Measurements from ENCODE around the gene PLCB1.
"Not testable (repeated sequence)": the region's sequence is repeated elsewhere in the genome, so short reads cannot be mapped to it uniquely, and the experiment has no call there.

PLCB1 gene

DNA sequence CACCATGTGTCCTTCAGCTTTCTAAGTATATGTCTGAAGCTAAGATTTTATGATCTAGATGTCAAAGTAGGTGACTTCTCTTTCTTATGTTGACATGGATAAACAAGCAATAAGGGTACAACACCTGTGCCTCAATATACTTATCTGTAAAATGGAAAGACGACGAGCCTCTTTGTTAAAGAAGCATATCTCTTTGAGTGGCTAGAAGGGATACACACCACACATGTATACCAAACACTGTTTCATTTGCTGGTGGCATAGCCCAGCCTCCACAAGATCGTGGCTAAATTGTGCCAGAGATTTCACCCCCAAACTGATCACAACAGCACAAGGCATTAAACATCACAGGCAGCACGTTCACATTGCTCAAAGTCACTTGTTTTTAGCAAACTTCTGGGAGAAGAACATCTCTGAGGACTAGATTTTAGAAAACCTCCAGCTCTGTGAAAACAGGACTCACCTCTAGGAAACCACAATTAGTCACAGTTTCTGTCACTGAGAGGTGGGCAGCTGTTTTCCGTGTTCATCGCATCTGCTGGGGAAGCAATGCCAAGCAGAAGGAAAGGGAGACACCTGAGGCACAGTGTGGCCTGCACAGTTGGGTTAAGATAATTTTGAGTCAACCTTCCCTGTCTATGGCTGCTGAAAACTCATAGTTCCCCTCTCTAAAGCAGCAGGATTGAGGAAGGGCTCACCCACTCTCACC lies 673.8 kb downstream of the PLCB1 start:
- no peak for DNase-seq

DNA sequence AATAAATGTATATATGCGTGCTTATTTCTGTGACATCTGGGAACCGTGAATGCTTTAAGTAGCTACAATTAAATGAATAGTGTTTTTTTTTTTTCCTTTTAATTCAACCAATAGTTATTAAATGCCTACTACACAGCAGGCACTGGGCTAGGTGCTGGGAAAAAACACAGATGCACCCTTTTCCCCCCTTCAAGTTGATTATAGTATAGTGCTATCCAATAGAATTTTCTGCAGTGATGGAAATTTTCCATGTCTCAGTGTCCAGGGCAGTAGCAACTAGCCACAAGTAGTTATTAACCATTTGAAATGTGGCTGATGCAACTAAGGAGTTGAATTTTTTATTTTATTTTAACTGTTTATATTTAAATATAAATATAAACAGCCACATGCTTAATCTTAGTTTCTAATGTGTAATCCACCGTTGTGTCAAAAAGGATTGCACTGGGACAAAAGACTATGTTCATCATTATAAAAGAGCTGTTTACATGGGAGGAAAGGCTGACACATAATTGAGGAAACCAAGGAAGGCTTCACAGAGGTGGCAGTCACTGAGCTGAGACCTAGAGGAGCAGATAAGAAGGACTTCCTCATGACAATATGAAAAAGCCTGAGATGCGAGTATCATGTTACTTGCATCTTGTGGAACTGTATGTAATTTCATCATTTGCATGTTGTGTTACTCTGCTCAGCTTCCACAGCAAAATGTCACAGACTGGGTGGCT lies 675.6 kb downstream of the PLCB1 start:
- no peak for DNase-seq

DNA sequence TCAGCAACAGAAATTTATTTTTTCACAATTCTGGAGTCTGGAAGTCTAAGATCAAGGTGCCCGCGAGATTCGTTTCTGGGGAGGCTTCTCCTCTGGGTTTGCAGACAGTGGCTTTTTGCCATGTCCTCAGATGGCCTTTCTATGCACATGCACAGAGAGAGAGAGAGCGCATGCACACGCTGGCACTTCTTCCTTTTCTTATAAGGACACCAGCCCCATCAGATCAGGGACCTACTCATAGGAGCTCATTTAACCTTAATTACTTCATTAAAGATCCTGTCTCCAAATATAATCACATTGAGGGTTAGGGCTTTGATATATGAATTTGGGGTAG lies 676.1 kb downstream of the PLCB1 start:
- DNase-seq = no peak

DNA sequence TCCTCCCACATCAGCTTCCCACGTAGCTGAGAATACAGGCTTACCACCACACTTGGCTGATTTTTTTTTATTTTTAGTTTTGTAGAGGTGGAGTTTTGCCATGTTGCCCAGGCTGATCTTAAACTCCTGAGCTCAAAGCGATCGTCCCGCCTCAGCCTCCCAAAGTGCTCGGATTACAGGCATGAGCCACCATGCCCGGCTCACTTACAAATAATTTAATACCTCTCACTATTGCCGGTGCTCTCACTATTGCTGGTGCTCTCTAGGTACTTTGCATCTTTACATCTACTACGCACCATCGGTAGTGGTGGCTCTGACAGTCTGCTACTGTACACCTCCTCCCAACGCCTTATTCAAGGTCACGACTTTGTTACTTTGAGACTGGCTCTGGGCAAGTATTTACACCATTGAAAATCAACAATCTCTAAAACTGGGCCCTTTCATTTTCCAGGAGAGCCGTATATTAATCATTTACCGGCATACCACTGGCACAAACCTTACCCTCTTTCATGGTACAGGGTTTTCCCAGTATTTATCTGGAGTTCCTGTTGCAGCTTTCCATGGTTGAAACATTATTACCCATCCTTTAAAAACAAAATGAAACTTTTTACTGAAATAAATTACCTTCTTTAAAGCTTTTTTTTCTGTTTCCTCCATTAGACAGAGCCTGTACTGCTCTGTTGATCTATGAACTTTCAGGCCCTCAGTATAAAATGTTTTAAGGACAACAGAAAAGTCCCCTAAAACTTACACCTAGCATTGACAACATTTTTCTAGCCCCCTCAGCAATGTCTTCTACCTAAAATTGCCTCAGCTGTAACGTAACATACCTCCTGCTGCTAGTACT lies 677.3 kb downstream of the PLCB1 start:
- DNase-seq = no peak

DNA sequence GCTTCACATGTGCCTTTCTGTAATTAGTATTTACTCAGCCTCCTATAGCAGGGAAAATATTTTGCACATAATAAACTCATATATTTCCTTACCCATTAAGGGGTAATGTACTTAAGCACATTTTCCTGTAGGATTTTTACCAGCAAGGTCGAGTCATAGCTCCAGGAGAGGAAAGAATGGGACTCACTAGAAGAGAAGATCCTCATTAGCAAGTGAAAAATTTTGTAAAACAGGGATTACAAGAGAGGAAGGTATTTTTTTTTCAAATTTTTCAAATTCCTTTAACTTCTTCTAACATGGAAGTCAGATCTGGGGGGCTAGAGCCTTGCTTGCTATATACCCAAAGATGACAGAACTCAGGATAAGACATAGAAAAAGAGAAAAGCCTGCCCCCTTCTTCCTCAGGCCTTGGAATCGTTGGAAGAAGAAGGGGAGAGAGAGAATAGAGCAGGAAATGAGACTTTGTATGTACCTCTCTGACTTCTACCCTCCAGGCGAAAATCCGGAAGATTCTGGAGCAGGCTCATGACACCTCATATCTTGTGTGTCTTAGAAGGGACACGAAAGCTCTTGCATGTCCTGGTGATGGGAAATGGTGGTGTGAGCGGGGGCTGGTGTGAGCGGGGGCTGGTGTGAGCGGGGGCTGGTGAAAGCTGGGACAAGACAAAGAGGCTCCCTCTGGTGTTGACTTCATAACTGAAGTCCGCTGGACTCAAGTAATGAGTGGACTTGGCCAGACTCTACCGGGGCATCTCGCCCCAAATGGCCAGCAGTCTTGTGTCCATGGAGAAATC lies 679.9 kb downstream of the PLCB1 start:
- DNase-seq = no peak

- no peak for DNase-seq
Observed at GRCh38 chr20:8812817-8813216, 680.8 kb downstream of the PLCB1 start.

GRCh38 chr20:8815208-8815607 lies 683.1 kb downstream of the PLCB1 start:
- no peak for DNase-seq

DNA sequence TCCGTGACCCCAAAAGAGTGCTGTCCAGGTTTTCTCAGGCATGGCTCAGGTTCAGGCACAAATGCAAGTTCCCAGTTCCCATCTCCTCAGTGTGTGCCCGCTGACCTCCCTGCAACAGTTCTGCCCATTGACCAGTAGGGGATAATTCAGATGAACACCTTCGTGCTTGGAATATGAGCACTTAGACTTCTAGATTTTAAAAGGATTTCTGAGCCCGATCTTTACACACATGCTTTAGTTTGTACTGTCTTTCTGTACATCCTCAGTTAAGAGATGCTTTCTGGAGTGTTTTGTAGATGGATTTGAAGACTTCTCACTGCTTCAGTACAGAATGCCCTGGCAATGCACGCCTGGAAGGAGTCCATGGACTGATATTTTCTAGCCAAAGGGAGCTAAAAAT lies 697.2 kb downstream of the PLCB1 start:
- no peak for DNase-seq

DNA sequence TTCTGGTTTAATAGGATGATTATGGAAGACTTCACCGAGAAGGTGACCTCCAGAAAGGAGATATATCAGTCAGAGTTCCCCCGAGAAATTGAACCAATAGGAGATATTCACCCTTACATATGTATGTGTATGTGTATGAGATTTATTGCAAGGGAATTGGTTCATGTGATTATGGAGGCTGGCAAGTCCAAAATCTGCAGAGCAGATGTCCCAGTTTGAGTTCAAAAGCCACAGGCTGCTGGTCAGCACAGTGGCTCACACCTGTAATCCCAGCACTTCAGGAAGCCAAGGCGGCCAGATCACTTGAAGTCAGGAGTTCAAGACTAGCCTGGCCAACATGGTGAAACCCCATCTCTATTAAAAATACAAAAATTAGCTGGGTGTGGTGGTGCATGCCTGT lies 702.2 kb downstream of the PLCB1 start:
- not testable (repeated sequence) for DNase-seq

DNA sequence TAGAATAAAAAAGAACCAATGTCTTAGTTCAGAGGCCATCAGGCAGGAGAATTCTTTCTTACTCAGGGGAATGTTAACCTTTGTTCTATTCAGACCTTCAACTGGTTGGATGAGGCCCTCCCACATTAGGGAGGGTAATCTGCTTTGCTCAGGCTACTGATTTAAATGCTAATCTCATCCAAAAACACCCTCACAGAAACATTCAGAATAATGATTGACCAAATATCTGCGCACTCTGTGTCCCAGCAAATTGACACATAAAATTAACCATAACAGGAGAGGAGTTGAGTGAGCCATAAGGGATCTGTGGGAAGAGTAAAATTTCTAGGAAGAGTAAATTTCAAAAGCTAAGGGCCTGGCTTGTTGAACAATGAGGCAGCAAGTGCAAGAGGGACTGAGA lies 702.8 kb downstream of the PLCB1 start:
- DNase-seq = no peak

GRCh38 chr20:8837396-8837795 lies 705.3 kb downstream of the PLCB1 start:
- no peak for DNase-seq

DNA sequence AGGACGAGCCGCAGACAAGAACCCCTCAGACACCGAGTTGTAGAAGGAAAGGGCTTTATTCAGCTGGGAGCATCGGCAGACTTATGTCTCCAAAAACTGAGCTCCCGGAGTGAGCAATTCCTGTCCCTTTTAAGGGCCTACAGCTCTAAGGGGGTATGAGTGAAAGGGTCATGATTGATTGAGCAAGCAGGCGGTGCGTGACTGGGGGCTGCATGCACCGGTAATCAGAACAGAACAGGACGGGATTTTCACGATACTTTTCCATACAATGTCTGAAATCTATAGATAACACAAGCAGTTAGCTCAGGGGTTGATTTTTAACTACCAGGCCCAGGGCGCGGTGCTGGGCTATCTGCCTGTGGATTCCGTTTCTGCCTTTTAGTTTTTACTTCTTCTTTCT lies 710.5 kb downstream of the PLCB1 start:
- DNase-seq = no peak

DNA sequence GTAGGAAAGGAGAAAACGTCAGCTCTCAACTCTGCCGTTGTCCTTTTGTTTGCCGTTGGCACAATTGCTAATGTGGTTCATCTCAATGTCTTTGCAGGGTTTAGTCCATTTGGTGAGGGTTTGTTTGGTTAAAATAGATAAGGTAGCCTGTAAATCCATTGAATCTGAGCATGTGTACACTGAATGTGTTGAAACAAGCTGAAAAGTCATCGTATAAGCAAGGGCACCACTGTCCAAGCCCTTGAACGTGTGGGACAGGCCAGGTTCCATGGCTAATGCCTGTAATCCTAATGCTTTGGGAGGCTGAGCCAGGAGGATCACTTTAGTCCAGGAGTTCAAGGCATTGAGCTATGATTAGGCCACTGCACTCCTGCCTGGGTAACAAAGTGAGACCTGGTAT lies 712.1 kb downstream of the PLCB1 start:
- no peak for DNase-seq

- peak; percentile 31 for DNase-seq
Observed at GRCh38 chr20:8849990-8850389, 717.9 kb downstream of the PLCB1 start.

DNA sequence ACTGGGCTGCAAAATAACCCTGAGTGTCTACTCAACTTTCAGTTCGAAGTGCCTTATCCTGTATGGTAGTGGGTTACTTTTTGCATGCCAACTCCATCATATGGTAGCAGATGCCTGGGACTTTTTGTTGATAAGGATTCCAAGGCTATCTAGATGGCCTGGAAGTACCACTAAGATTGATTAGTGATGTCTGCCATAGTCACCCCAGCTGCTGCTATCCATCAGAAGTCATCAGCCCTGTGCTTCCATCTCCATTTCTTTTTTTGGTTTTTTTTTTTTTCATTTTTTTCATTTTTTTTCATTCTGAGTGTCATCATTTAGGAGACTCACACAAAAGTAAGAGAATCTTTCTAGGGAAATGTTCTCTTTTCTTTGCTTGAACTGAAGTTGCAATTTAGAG lies 719.4 kb downstream of the PLCB1 start:
- no peak for DNase-seq

- DNase-seq = not testable (repeated sequence)
Observed at GRCh38 chr20:8851919-8852318, 719.9 kb downstream of the PLCB1 start.

- not testable (repeated sequence) for DNase-seq
Observed at GRCh38 chr20:8853211-8853610, 721.1 kb downstream of the PLCB1 start.

DNA sequence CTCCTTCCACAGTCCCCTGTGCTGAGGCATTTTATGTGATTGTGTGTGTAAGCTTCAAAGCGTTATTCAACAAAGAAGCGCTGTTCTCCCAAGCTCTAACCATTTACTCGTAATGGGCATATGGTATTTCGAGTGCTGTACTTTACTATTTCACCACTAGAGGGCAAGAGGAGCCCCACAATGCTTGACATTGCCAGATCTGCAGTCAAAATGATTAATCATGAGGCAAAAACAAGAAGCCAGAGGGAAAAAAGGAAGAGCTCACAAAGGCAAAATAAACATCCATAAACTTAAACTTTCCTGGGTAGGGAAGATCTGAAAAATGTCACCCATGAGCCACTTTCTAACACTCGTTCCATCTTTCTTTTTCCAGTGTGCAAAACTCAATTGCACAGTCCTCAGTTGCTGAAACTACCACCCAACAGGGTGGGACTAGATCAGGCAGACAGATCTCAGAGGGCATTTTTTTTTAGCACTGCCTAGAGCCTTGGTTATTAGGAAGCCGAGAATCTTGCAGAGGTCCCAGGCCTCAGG lies 721.8 kb downstream of the PLCB1 start:
- peak; percentile 94 for DNase-seq

DNA sequence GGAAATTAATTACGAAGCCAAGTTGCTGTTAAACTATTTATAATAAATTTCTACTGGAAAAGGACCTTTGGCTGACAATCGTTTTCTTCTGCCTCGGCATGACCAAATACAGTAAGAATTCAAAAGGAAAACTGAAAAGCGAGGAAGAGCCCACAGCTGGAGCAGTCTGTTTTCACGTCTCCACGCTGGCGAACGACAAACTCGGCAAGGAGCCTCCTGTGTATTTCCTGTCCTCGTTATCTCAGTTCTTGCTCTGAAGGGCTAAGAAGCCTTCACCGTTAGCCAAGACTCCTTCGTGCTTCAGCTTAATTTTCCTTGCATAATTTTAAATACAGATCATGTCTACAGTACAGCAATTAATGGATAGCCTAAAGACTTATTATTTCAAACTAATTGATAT lies 722.5 kb downstream of the PLCB1 start:
- DNase-seq = peak; percentile 43

- no peak for DNase-seq
Observed at GRCh38 chr20:8855315-8855714, 723.2 kb downstream of the PLCB1 start.

- DNase-seq = no peak
Observed at GRCh38 chr20:8856668-8857067, 724.6 kb downstream of the PLCB1 start.

DNA sequence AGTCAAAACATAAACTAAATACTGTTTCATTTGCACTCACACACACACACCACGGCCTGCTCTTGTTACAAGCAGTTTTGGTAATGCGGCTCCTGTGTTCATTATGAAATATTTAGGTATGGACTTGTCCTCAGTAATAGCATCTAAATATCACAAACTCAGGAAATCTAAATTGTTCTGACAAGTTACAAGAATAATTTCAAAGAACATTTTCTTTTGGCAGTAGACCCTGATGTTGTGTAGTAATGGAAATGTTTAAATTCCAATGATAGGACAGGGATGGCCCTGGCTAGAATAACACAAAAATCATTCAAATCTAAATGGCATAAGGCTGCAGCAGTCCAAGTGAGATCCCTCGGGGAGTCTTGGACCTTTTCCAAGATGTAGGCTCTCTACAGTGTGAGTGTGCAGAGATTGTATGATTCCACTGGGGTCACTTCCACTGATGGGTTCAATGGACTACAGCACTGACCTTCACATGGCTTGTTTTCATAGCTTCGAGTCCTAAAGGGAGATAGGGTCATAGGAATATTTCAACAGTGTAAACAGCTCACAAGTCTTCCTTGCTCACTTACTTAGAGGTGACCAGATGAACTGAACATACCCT lies 726.2 kb downstream of the PLCB1 start:
- no peak for DNase-seq

All from eye (tissue), 1 donor.